NT2/D1 (cell line): ENCODE measurements around the gene DLG2.

ENCODE experiments used
- DNase-seq: peaks from one replicate; pipeline ENCODE4 v3.0.0-alpha.2; 2011; ENCODE audit warnings: low read depth, low spot score
- H3K27me3 ChIP-seq: 2 replicates; pipeline ENCODE4 v1.6.0; 2011; ENCODE audit warnings: mild to moderate bottlenecking; ENCODE audit not compliant: insufficient read length, insufficient read depth
- H3K36me3 ChIP-seq: 2 replicates; pipeline ENCODE4 v1.6.1; 2011; ENCODE audit warnings: mild to moderate bottlenecking, low read length, mixed read lengths; ENCODE audit not compliant: insufficient read depth, insufficient read length
- H3K4me1 ChIP-seq: 2 replicates; pipeline ENCODE4 v1.5.1; 2011; ENCODE audit not compliant: insufficient read depth, insufficient read length
- H3K4me3 ChIP-seq: 2 replicates; pipeline ENCODE4 v1.5.1; 2011; ENCODE audit warnings: low read depth; ENCODE audit not compliant: insufficient read length
- H3K9ac ChIP-seq: 2 replicates; pipeline ENCODE4 v1.6.0; 2011; ENCODE audit warnings: low read depth; ENCODE audit not compliant: insufficient read length
- H3K9me3 ChIP-seq: 2 replicates; pipeline ENCODE4 v1.5.1; 2011; ENCODE audit warnings: mild to moderate bottlenecking, low read length; ENCODE audit not compliant: insufficient read depth
- SUZ12 ChIP-seq: IDR thresholded peaks from 2 replicates; pipeline ENCODE4 v1.6.1; 2011; ENCODE audit not compliant: insufficient read length, insufficient read depth; ENCODE audit errors: extremely low read depth
- YY1 ChIP-seq: IDR thresholded peaks from 2 replicates; pipeline ENCODE4 v1.6.1; 2011; ENCODE audit not compliant: insufficient read length, insufficient read depth
- ZNF274 ChIP-seq: IDR thresholded peaks from 2 replicates; pipeline ENCODE4 v1.6.1; 2011; ENCODE audit warnings: mild to moderate bottlenecking, low read depth, low read length

DLG2 gene

DNA sequence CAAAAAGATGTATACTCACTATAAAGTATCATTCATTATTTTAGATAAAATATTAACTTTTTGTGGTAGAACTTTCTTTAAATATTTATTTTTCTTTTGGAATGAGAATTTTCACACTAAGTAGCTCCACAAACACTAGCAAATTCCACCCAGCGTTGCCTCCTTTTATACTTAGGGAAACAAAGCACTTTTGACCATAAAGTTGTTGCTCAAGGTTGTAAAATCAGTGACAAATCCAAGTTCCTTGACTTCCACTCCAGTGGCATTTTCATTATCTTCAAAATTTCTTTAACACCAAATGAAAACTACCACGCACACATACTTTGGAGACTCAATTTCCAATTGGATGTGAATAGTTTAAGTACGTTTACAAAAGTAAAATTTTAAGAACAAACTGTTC, 431.2 kb downstream of the DLG2 start:
- Histone ChIP-seq H3K9ac (no peak overlapping the region), H3K27me3 (no peaks in the 10 kb centered on the region), H3K4me3 (no peak overlapping the region), H3K9me3 (no peaks in the 10 kb centered on the region), H3K36me3 (no peaks in the 10 kb centered on the region), H3K4me1 (no peaks in the 10 kb centered on the region)
- DNase-seq, result no peak
- no peak for TF ChIP-seq SUZ12
- TF ChIP-seq ZNF274, result no peak
- TF ChIP-seq YY1, result no peak

DNA sequence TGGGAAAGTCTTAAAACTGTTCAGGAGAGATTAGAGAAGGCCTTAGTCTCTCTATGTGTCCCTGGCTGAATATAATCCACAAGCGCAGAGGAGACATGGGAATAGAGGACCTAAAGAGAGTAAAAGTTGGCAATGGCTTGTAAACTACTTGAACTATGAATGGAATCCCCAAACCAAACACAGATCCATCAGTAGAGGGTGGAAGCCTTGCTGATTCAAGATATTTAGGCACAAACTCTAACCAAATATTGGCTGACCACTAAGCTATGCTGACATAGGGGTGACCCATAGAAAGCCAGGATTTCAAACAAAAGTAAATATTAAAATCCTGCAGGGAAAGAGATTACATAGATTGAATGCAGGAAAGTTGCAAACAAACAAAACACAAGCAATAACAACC, 439.2 kb downstream of the DLG2 start:
- Histone ChIP-seq H3K27me3 (no peaks in the 10 kb centered on the region), H3K36me3 (no peaks in the 10 kb centered on the region), H3K9me3 (no peaks in the 10 kb centered on the region), H3K4me1 (no peaks in the 10 kb centered on the region), H3K4me3 (no peak overlapping the region), H3K9ac (no peak overlapping the region)
- DNase-seq, result no peak
- no peak for TF ChIP-seq ZNF274
- no peak for TF ChIP-seq SUZ12
- TF ChIP-seq YY1, result no peak

DNA sequence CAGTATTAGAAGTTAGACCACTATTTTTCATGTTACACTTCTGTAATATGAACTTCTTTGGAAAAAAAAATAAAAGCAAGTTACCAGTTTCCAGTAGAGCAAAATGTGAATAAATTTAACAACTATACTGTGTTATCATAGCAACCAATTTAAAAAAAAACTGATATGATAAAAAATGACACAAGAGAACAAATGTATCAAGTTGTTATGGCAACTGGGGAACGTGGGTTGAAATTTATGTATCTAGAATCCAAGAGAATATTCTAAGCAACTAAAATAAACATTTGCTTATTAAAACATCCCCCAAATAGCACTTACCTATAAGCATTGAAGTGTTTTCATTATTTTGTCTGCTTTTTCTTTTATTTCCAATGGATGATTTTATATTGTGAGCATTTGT, 442.4 kb downstream of the DLG2 start:
- TF ChIP-seq YY1, result no peak
- TF ChIP-seq ZNF274, result no peak
- no peak for TF ChIP-seq SUZ12
- no peaks in the 10 kb centered on the region for H3K27me3 ChIP-seq
- no peak overlapping the region for H3K4me3 ChIP-seq
- DNase-seq, result no peak
- H3K9ac ChIP-seq, result no peak overlapping the region
- H3K9me3 ChIP-seq, result no peaks in the 10 kb centered on the region
- H3K36me3 ChIP-seq, result no peaks in the 10 kb centered on the region
- H3K4me1 ChIP-seq, result no peaks in the 10 kb centered on the region

DNA sequence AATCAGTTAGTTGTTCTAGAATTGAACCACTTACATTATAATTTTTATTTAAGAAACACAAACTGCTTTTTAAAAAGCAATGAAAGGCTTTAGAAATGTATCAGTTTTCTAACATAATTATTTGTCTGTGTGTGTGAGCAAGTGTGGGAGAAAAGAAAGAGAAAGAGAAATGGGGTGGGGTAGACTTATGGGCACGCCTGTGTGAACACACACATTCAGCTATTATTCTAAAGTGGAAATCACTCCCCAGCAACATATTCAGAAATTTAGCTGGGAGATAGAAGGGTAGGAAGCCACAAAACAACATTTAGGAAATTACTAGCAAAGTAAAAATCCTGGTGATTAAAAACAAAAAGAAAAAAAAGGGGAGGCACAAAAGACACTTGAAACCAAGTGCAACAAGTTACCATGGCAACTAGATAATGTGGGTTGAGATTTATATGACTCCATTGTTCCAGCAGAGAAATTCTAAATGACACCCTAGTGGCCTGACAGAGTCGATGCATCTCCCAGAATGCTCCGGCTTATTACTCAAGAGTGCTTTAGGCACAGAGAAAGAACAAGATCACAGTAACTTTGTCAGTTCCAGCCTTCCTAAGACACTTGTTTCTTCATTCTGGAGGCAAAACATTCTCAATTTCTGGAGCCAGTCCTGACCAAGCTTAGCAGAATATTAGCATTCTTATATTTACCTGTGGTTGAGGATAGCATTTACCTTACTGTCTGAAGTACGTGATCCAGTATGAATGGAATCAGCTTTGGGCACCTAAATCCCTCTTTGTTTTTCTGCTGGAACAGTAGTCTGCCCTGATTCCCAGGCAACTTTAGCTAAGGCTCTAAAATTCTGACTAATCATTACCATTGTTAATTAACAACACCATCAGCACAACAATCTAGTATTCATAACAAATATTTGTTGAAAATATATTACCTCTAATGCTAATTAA, 444.4 kb downstream of the DLG2 start:
- TF ChIP-seq YY1 (no peak), ZNF274 (no peak), SUZ12 (no peak)
- no peak for DNase-seq
- H3K9ac ChIP-seq, result no peak overlapping the region
- H3K9me3 ChIP-seq, result no peaks in the 10 kb centered on the region
- no peaks in the 10 kb centered on the region for H3K36me3 ChIP-seq
- H3K4me1 ChIP-seq, result no peaks in the 10 kb centered on the region
- no peak overlapping the region for H3K4me3 ChIP-seq
- H3K27me3 ChIP-seq, result no peaks in the 10 kb centered on the region

DNA sequence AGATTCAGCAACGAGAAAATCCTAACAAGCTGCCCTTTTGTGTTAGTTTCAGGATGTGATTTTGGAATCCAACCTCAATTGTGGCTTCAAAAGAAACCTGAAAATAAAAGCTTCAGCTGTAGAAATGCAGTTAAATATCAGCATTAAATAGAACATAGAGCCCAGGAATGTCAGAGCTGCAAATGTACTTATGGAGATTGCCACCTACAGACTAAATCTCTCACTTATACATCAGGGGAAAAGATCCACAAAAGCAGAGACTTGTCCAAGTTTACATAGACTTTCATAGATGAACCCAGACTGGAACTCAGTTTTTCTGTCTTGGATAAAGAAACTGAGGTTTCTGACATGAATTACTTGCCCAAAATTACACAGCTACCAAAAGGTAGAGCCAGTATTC, 446.6 kb downstream of the DLG2 start:
- H3K27me3 ChIP-seq, result no peaks in the 10 kb centered on the region
- H3K9me3 ChIP-seq, result no peaks in the 10 kb centered on the region
- H3K36me3 ChIP-seq, result no peaks in the 10 kb centered on the region
- TF ChIP-seq SUZ12 (no peak), YY1 (no peak), ZNF274 (no peak)
- H3K9ac ChIP-seq, result no peak overlapping the region
- DNase-seq, result no peak
- no peak overlapping the region for H3K4me3 ChIP-seq
- H3K4me1 ChIP-seq, result no peaks in the 10 kb centered on the region

DNA sequence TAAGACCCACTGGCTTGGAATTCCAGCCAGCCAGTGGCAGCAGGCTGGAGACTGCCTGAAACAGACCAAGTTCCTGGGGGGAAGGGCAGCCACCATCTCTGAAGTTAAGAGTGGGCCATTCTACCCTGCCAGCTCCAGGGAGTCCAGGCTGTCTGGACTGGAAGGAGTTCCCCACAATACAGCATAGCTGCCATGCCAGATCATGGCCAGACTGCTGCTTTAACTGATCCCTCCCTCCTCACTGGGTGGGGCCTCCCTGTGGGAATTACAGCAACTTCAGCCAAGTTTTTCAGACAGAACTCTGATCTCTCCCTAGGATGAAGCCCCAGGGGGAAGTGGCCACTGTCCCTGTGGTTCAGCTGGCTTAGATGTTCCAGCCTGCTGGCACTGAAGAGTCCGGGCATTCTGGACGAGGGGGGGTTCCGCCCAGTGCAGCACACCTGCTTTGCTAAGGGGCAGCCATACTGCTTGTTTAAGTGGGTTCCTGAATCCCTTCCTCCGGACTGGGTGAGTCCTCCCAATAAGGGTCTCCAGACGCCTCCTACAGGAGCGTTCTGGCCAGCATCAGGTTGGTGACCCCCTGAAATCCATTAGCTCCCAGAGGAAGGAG, 455.4 kb downstream of the DLG2 start:
- no peak for DNase-seq

DNA sequence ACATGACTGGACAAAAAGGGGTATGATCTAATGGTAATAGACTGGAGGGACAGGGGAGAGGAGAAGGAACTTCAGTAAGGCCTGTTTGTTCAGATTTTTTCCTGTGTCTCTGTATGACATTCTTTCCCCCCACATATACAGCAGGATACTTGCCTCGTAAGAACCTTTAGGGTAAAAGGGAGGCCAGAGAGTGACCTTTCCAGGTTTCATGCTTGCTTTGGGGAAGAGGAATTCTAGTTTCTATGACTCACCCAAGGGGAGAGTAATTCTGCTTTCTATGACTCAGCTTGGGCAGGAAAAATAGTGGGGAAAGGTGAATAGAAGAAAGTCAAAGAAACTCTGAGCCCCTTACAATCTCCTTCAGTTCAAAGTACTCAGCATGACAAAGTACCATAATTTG, 457.0 kb downstream of the DLG2 start:
- peak; percentile 40 for DNase-seq
- Histone ChIP-seq H3K36me3 (no peaks in the 10 kb centered on the region), H3K4me3 (no peak overlapping the region), H3K4me1 (peaks cover 7% of the 10 kb centered on the region), H3K9me3 (no peaks in the 10 kb centered on the region), H3K9ac (no peak overlapping the region), H3K27me3 (no peaks in the 10 kb centered on the region)
- TF ChIP-seq ZNF274 (no peak), SUZ12 (no peak), YY1 (no peak)

More for the DNA sequence above, 455.4 kb downstream of the DLG2 start:
- no peak overlapping the region for H3K9ac ChIP-seq
- no peak overlapping the region for H3K4me3 ChIP-seq
- TF ChIP-seq SUZ12 (no peak), YY1 (no peak), ZNF274 (no peak)
- peaks cover 7% of the 10 kb centered on the region for H3K4me1 ChIP-seq
- no peaks in the 10 kb centered on the region for H3K36me3 ChIP-seq
- no peaks in the 10 kb centered on the region for H3K27me3 ChIP-seq
- no peaks in the 10 kb centered on the region for H3K9me3 ChIP-seq
